CD4-positive, alpha-beta memory T cell (primary cell): Measurements from ENCODE around the gene PNCK. TPM values are rescaled to one million over a fixed set of nuclear protein-coding genes. Genes with fewer than 3 reads are reported as not detected.

Experiments used
- polyA plus RNA-seq, 2 donors: library from polyadenylated mRNA; unstranded; fragments of 300-500 nt; fragmentation: Illumina TruSeq; gene quantifications; one replicate each; pipeline ENCODE4 v1.2.3, GENCODE V29; 2021
- total RNA-seq, 2 experiments: library from RNA; stranded (reverse); gene quantifications; one replicate each; pipeline ENCODE4 v1.2.3, GENCODE V29; 2021

Gene PNCK
- total and polyA plus RNA-seq, 4 experiments from 2014 or later, result not detected

Other genes with a start within 250 kb of the PNCK start
- gene TREX2, start 227.8 kb downstream of the PNCK start, total RNA-seq, result 1 to 10 TPM; 4.0 to 4.5 TPM
- under 1 TPM in 1 of 2 donors, not detected in 1; 0.63 TPM for gene TREX2, start 227.8 kb downstream of the PNCK start, polyA plus RNA-seq
- 10 to 100 TPM; 29.8 to 33.8 TPM for gene HAUS7, start 203.2 kb downstream of the PNCK start, total RNA-seq
- gene HAUS7, start 203.2 kb downstream of the PNCK start, polyA plus RNA-seq, result 10 to 100 TPM; 29.7 to 33.8 TPM
- not detected for gene BGN, start 178.8 kb downstream of the PNCK start, total RNA-seq
- not detected for gene BGN, start 178.8 kb downstream of the PNCK start, polyA plus RNA-seq
- not detected for gene ATP2B3, start 156.2 kb downstream of the PNCK start, total RNA-seq
- under 1 TPM in 1 of 2 donors, not detected in 1; 0.09 TPM for gene ATP2B3, start 156.2 kb downstream of the PNCK start, polyA plus RNA-seq
- gene CCNQ, start 74.7 kb downstream of the PNCK start, total RNA-seq, result 10 to 100 TPM; 26.1 to 26.3 TPM
- gene CCNQ, start 74.7 kb downstream of the PNCK start, polyA plus RNA-seq, result 10 to 100 TPM; 51.2 to 53.6 TPM
- gene DUSP9, start 26.6 kb downstream of the PNCK start, total RNA-seq, result not detected
- gene DUSP9, start 26.6 kb downstream of the PNCK start, polyA plus RNA-seq, result not detected
- 1 to 10 TPM in 1 of 2 experiments, under 1 TPM in 1; 0.84 to 1.4 TPM for gene SLC6A8, start 14.1 kb upstream of the PNCK start, total RNA-seq
- under 1 TPM; 0.11 to 0.21 TPM for gene SLC6A8, start 14.1 kb upstream of the PNCK start, polyA plus RNA-seq
- gene BCAP31, start 50.6 kb upstream of the PNCK start, total RNA-seq, result 100 to 1,000 TPM; 126 to 128 TPM
- 100 to 1,000 TPM; 306 to 510 TPM for gene BCAP31, start 50.6 kb upstream of the PNCK start, polyA plus RNA-seq
- gene ABCD1, start 51.0 kb upstream of the PNCK start, total RNA-seq, result 1 to 10 TPM; 6.7 to 6.8 TPM
- gene ABCD1, start 51.0 kb upstream of the PNCK start, polyA plus RNA-seq, result 1 to 10 TPM; 1.7 to 3.0 TPM
- not detected for gene PLXNB3, start 90.4 kb upstream of the PNCK start, total RNA-seq
- gene PLXNB3, start 90.4 kb upstream of the PNCK start, polyA plus RNA-seq, result not detected
- gene SRPK3, start 107.2 kb upstream of the PNCK start, total RNA-seq, result not detected
- gene SRPK3, start 107.2 kb upstream of the PNCK start, polyA plus RNA-seq, result not detected
- gene IDH3G, start 120.6 kb upstream of the PNCK start, total RNA-seq, result 10 to 100 TPM; 39.9 to 45.5 TPM
- gene IDH3G, start 120.6 kb upstream of the PNCK start, polyA plus RNA-seq, result 100 to 1,000 TPM in 1 of 2 donors, 10 to 100 TPM in 1; 69.6 to 106 TPM
- 100 to 1,000 TPM; 216 to 224 TPM for gene SSR4, start 120.9 kb upstream of the PNCK start, total RNA-seq
- 100 to 1,000 TPM; 476 to 618 TPM for gene SSR4, start 120.9 kb upstream of the PNCK start, polyA plus RNA-seq
- 1 to 10 TPM; 4.4 to 5.0 TPM for gene PDZD4, start 156.7 kb upstream of the PNCK start, total RNA-seq
- 1 to 10 TPM in 1 of 2 donors, under 1 TPM in 1; 0.47 to 2.7 TPM for gene PDZD4, start 156.7 kb upstream of the PNCK start, polyA plus RNA-seq
- gene L1CAM, start 212.4 kb upstream of the PNCK start, total RNA-seq, result 1 to 10 TPM; 1.0 to 1.8 TPM
- under 1 TPM; 0.26 to 0.57 TPM for gene L1CAM, start 212.4 kb upstream of the PNCK start, polyA plus RNA-seq
- not detected for gene AVPR2, start 230.9 kb upstream of the PNCK start, total RNA-seq
- under 1 TPM in 1 of 2 donors, not detected in 1; 0.15 TPM for gene AVPR2, start 230.9 kb upstream of the PNCK start, polyA plus RNA-seq